H9 (cell line): ENCODE results near the gene NPC1L1. TPM values are rescaled to one million over a fixed set of nuclear protein-coding genes. Genes with fewer than 3 reads are reported as not detected.

Source experiments
- DNase-seq: peaks from one replicate; pipeline ENCODE4 v3.0.0-alpha.2; 2017
- H2AFZ ChIP-seq: one replicate; pipeline ENCODE4 v1.6.1; 2013; ENCODE audit warnings: mild to moderate bottlenecking, low read length, control low read depth, moderate library complexity
- H2AK5ac ChIP-seq: 2 replicates; pipeline ENCODE4 v1.6.1; 2013; ENCODE audit warnings: low read length, control low read depth, mixed read lengths; ENCODE audit not compliant: insufficient read length
- H2BK120ac ChIP-seq: one replicate; pipeline ENCODE4 v1.6.1; 2013; ENCODE audit warnings: low read depth, mild to moderate bottlenecking, low read length, control low read depth, inconsistent platforms; ENCODE audit not compliant: poor library complexity, severe bottlenecking
- H2BK12ac ChIP-seq: 2 replicates; pipeline ENCODE4 v1.6.1; 2013; ENCODE audit warnings: low read length, control low read depth, mixed read lengths, low read depth; ENCODE audit not compliant: insufficient read length
- H2BK15ac ChIP-seq: 2 replicates; pipeline ENCODE4 v1.6.1; 2013; ENCODE audit warnings: low read depth, low read length, control low read depth
- H2BK20ac ChIP-seq: one replicate; pipeline ENCODE4 v1.6.1; 2013; ENCODE audit warnings: low read depth, mild to moderate bottlenecking, low read length, control low read depth, inconsistent platforms; ENCODE audit not compliant: poor library complexity, severe bottlenecking
- H2BK5ac ChIP-seq: 2 replicates; pipeline ENCODE4 v1.6.1; 2013; ENCODE audit warnings: low read length, control low read depth, mixed read lengths; ENCODE audit not compliant: insufficient read length
- H3K14ac ChIP-seq: 2 replicates; pipeline ENCODE4 v1.6.1; 2013; ENCODE audit warnings: low read length, control low read depth; ENCODE audit not compliant: insufficient read depth
- H3K18ac ChIP-seq: 2 replicates; pipeline ENCODE4 v1.6.1; 2013; ENCODE audit warnings: low read depth, mild to moderate bottlenecking, mixed read lengths, low read length, control low read depth; ENCODE audit not compliant: insufficient read length
- H3K23ac ChIP-seq: 2 replicates; pipeline ENCODE4 v1.6.1; 2013; ENCODE audit warnings: low read length, control low read depth, mixed read lengths, low read depth; ENCODE audit not compliant: insufficient read length
- H3K23me2 ChIP-seq: 2 replicates; pipeline ENCODE4 v1.6.1; 2013; ENCODE audit warnings: low read depth, mild to moderate bottlenecking, mixed read lengths, low read length, control low read depth; ENCODE audit not compliant: insufficient read length, poor library complexity, severe bottlenecking
- H3K27ac ChIP-seq: 2 replicates; pipeline ENCODE4 v1.5.1; 2013; ENCODE audit warnings: low read length, control low read depth, mixed read lengths, low read depth; ENCODE audit not compliant: insufficient read length
- H3K27me3 ChIP-seq: 2 replicates; pipeline ENCODE4 v1.6.1; 2013; ENCODE audit warnings: low read length, control low read depth, inconsistent platforms; ENCODE audit not compliant: insufficient read depth
- H3K4ac ChIP-seq: 2 replicates; pipeline ENCODE4 v1.6.1; 2013; ENCODE audit warnings: low read depth, mild to moderate bottlenecking, control low read depth, inconsistent platforms, low read length, moderate library complexity
- H3K4me1 ChIP-seq: 2 replicates; pipeline ENCODE4 v1.6.1; 2013; ENCODE audit warnings: low read length, control low read depth, inconsistent platforms; ENCODE audit not compliant: insufficient read depth
- H3K4me2 ChIP-seq: 2 replicates; pipeline ENCODE4 v1.6.1; 2013; ENCODE audit warnings: low read length, control low read depth, mixed read lengths; ENCODE audit not compliant: insufficient read length, insufficient read depth
- H3K56ac ChIP-seq: 2 replicates; pipeline ENCODE4 v1.6.1; 2013; ENCODE audit warnings: low read depth, mild to moderate bottlenecking, mixed read lengths, low read length, control low read depth; ENCODE audit not compliant: insufficient read length
- H3K79me1 ChIP-seq: 2 replicates; pipeline ENCODE4 v1.6.1; 2013; ENCODE audit warnings: low read depth, mild to moderate bottlenecking, moderate library complexity, low read length, control low read depth, inconsistent platforms; ENCODE audit not compliant: insufficient read depth, poor library complexity, severe bottlenecking
- H3K79me2 ChIP-seq: 2 replicates; pipeline ENCODE4 v1.6.1; 2013; ENCODE audit warnings: low read length, control low read depth, inconsistent platforms; ENCODE audit not compliant: insufficient read depth
- H3K9ac ChIP-seq: 2 replicates; pipeline ENCODE4 v1.6.1; 2013; ENCODE audit warnings: low read length, control low read depth, mixed read lengths; ENCODE audit not compliant: insufficient read length; ENCODE audit errors: extremely low read depth
- H3K9me3 ChIP-seq: one replicate; pipeline ENCODE4 v1.6.1; 2013; ENCODE audit warnings: low read depth, low read length, inconsistent platforms; ENCODE audit not compliant: control insufficient read depth
- H3T11ph ChIP-seq: one replicate; pipeline ENCODE4 v1.6.1; 2013; ENCODE audit warnings: mild to moderate bottlenecking, low read length, control low read depth, inconsistent platforms
- H4K20me1 ChIP-seq: one replicate; pipeline ENCODE4 v1.6.1; 2013; ENCODE audit not compliant: control insufficient read depth, insufficient read length, insufficient read depth
- H4K5ac ChIP-seq: 2 replicates; pipeline ENCODE4 v1.6.1; 2013; ENCODE audit warnings: low read depth, mild to moderate bottlenecking, mixed read lengths, low read length, control low read depth; ENCODE audit not compliant: insufficient read length
- H4K8ac ChIP-seq: replicated peaks from 2 replicates; pipeline ENCODE4 v1.6.1; 2013; ENCODE audit warnings: low read length, control low read depth, mixed read lengths, low read depth; ENCODE audit not compliant: insufficient read length
- H4K91ac ChIP-seq: 2 replicates; pipeline ENCODE4 v1.6.1; 2013; ENCODE audit warnings: low read depth, mild to moderate bottlenecking, moderate library complexity, mixed read lengths, low read length, control low read depth; ENCODE audit not compliant: insufficient read length
- H3K27ac Mint-ChIP-seq, 3 experiments: 2 replicates in 2 of 3; 3 replicates in 1 of 3; pipeline ENCODE4 v1.8.0; 2020 to 2021; ENCODE audit warnings: mixed read lengths in 3 of 3, mild to moderate bottlenecking in 1 of 3, moderate library complexity in 1 of 3
- H3K27me3 Mint-ChIP-seq: 2 replicates; pipeline ENCODE4 v1.8.0; 2021; ENCODE audit warnings: low read depth, mild to moderate bottlenecking, moderate library complexity, mixed read lengths
- H3K36me3 Mint-ChIP-seq, 3 experiments: 2 replicates in 2 of 3; 3 replicates in 1 of 3; pipeline ENCODE4 v1.8.0; 2020 to 2021; ENCODE audit warnings: low read depth in 3 of 3, mixed read lengths in 3 of 3; ENCODE audit not compliant: insufficient read depth in 1 of 3
- H3K4me1 Mint-ChIP-seq, 2 experiments: 2 replicates each; pipeline ENCODE4 v1.8.0; 2020; ENCODE audit warnings: mixed read lengths in 2 of 2
- H3K4me3 Mint-ChIP-seq, 2 experiments: 2 replicates in 1 of 2; 3 replicates in 1 of 2; pipeline ENCODE4 v1.8.0; 2020 to 2021; ENCODE audit warnings: mild to moderate bottlenecking in 2 of 2, mixed read lengths in 2 of 2, moderate library complexity in 1 of 2
- H3K9me3 Mint-ChIP-seq, 2 experiments: 2 replicates in 1 of 2; 3 replicates in 1 of 2; pipeline ENCODE4 v1.8.0; 2020; ENCODE audit warnings: mild to moderate bottlenecking in 2 of 2, mixed read lengths in 2 of 2, moderate library complexity in 1 of 2
- WGBS: extraction: QIAGEN DNeasy Blood & Tissue Kit; methylation state at CpG from one replicate; pipeline ENCODE4 v1.1.7; 2013; ENCODE audit warnings: missing lambda C conversion rate, low lambda C conversion rate, mixed read lengths; ENCODE audit not compliant: insufficient read length; ENCODE audit errors: extremely low coverage; 5-methylcytosine and 5-hydroxymethylcytosine counted together
- total RNA-seq: library from RNA; stranded (reverse); gene quantifications from 2 replicates; pipeline ENCODE4 v1.2.1, GENCODE V29; 2021
- TF ChIP-seq, protein P1 (sequence below): fragments of 200-600 bp; sonication (generic); conservative IDR thresholded peaks from 3 replicates; pipeline ENCODE4 v1.8.0; 2021; ENCODE audit warnings: antibody characterized with exemption, mild to moderate bottlenecking

Gene NPC1L1
- total RNA-seq, 1 experiment from 2014 or later: 0.11 TPM

DNA sequence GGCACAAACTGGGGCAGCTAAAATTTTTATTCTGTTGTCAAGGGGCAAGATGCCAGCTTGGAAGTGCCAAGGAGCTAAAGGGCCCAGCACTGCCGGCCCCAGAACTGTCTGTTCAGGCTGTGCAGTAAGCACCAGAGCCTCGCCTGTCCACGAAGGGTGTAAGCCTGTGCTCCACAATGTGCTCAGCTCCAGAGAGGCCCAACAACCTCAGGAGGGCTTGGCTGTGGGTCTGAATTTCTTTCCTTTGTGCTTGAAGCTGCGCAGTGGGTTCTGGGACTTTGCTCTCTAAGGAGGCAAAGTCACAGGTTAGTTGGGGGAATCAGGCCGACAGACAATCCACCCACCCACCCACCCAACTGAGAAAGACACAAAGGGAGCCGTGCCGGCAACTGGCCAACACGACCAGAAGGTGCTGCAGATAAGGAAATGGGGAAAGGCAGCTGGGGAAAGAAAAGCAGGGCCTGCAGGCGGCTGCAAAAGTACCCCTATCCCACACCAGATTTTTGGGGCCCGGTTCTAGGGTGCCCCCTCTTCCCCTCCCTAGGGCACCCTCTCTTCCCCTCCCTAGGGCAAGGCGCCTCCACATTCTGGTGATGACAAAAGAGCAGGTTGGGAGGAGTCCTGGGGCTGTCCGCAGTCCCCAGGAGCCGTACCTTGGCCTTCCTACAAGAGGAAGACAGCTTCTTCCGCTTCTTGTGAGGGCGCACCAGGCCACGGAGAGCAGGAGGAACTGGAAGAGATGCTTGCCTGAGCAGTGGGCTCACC, 24.8 kb upstream of the NPC1L1 start:
- peaks cover 55 to 75% (median 62%) of the 10 kb centered on the region in 3 experiments for H3K36me3 Mint-ChIP-seq

More for the DNA sequence above, 24.8 kb upstream of the NPC1L1 start:
- H3K4me2 ChIP-seq: no peak overlapping the region
- no peak overlapping the region for H3K56ac ChIP-seq
- no peak overlapping the region for H3K27ac ChIP-seq
- no peak overlapping the region for H4K5ac ChIP-seq
- no peak overlapping the region for H4K91ac ChIP-seq
- Mint-ChIP-seq H3K9me3 (no peaks in the 10 kb centered on the region; a peak in 1 of 5 replicates), H3K27me3 (no peaks in the 10 kb centered on the region), H3K4me1 (peaks cover 4 to 7% of the 10 kb centered on the region in 2 experiments; a peak in 3 of 4 replicates), H3K4me3 (no peak overlapping the region), H3K27ac (peak overlapping the region in 1 of 3 experiments; percentile 43; a peak in 1 of 7 replicates)
- H3K23ac ChIP-seq: no peak overlapping the region
- H2BK5ac ChIP-seq: no peak overlapping the region
- no peaks in the 10 kb centered on the region for H3K27me3 ChIP-seq
- H2AK5ac ChIP-seq: no peak overlapping the region
- no peak overlapping the region for H2BK20ac ChIP-seq
- no peaks in the 10 kb centered on the region for H3K9me3 ChIP-seq
- no peak overlapping the region for H3T11ph ChIP-seq
- H3K18ac ChIP-seq: no peak overlapping the region
- no peak overlapping the region for H2BK12ac ChIP-seq
- no peak overlapping the region for H2BK15ac ChIP-seq
- no peak overlapping the region for H3K9ac ChIP-seq
- no peaks in the 10 kb centered on the region for H4K20me1 ChIP-seq
- no peak overlapping the region for H3K4ac ChIP-seq
- H2BK120ac ChIP-seq: no peak overlapping the region
- no peaks in the 10 kb centered on the region for H3K79me1 ChIP-seq
- no peak overlapping the region for H2AFZ ChIP-seq
- no peak overlapping the region for H4K8ac ChIP-seq
- no CpG with 5 or more reads among the region's 16 CpGs for WGBS
- H3K4me1 ChIP-seq: no peaks in the 10 kb centered on the region
- no peak for DNase-seq
- TF ChIP-seq, protein P1, sequence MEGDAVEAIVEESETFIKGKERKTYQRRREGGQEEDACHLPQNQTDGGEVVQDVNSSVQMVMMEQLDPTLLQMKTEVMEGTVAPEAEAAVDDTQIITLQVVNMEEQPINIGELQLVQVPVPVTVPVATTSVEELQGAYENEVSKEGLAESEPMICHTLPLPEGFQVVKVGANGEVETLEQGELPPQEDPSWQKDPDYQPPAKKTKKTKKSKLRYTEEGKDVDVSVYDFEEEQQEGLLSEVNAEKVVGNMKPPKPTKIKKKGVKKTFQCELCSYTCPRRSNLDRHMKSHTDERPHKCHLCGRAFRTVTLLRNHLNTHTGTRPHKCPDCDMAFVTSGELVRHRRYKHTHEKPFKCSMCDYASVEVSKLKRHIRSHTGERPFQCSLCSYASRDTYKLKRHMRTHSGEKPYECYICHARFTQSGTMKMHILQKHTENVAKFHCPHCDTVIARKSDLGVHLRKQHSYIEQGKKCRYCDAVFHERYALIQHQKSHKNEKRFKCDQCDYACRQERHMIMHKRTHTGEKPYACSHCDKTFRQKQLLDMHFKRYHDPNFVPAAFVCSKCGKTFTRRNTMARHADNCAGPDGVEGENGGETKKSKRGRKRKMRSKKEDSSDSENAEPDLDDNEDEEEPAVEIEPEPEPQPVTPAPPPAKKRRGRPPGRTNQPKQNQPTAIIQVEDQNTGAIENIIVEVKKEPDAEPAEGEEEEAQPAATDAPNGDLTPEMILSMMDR: peak; percentile 26; the same call in 2 of the 3 replicates
- H3K79me2 ChIP-seq: no peaks in the 10 kb centered on the region
- H3K23me2 ChIP-seq: no peaks in the 10 kb centered on the region
- no peak overlapping the region for H3K14ac ChIP-seq
